AG04449 (cell line): Measurements from ENCODE around the gene PAX8.

ENCODE experiments used
- CTCF ChIA-PET: fragments of 350-600 bp; formaldehyde crosslinking; extraction: SDS; loops from one replicate; lab custom pipeline; 2021; ENCODE audit warnings: antibody characterized with exemption; lab: Yijun Ruan, JAX
- POLR2A ChIA-PET: fragments of 400-600, 350-600 bp; formaldehyde crosslinking; extraction: SDS; loops from one replicate; lab custom pipeline; 2020; ENCODE audit warnings: antibody characterized with exemption, inconsistent platforms; lab: Yijun Ruan, JAX
- DNase-seq: peaks from one replicate; pipeline ENCODE4 v3.0.0-alpha.2; 2010; ENCODE audit warnings: low read depth, low spot score
- H3K4me3 ChIP-seq: 2 replicates; pipeline ENCODE4 v1.5.1; 2011; ENCODE audit warnings: low read depth, mild to moderate bottlenecking, control low read depth, low read length
- TF ChIP-seq, protein P1 (sequence below): IDR thresholded peaks from one replicate; pipeline ENCODE4 v1.5.1; 2011; ENCODE audit warnings: mild to moderate bottlenecking, moderate library complexity, low read length, control low read depth, inconsistent platforms; ENCODE audit not compliant: insufficient read depth; ENCODE audit errors: missing control alignments

PAX8 gene

DNA sequence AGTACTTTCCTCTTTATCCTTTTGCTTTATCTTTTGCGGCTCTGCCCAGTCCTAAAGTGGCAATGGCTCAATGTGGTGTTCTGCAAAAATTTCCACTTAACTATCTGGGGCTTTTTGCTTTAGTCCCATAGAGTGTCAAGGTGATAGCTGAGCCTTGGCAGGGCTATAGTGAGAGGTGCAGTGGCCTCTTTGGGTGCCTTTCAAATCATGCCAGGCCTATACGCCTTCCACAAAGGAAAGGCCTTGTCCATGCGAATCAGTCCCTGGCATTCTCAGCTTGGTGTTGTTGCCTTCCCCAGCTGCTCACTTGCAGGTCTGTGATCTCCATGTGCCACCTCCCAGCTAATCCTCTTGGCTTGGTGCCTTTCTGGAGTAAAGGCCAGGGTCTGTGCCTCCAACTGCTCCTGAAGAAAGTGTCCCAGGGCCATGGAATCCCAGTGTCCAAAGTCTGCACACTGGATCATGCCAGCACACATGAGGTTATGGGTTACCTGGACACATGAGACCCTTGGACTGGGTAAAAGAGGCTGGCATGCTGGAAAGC lies 26.6 kb downstream of the PAX8 start:
- TF ChIP-seq, protein P1, sequence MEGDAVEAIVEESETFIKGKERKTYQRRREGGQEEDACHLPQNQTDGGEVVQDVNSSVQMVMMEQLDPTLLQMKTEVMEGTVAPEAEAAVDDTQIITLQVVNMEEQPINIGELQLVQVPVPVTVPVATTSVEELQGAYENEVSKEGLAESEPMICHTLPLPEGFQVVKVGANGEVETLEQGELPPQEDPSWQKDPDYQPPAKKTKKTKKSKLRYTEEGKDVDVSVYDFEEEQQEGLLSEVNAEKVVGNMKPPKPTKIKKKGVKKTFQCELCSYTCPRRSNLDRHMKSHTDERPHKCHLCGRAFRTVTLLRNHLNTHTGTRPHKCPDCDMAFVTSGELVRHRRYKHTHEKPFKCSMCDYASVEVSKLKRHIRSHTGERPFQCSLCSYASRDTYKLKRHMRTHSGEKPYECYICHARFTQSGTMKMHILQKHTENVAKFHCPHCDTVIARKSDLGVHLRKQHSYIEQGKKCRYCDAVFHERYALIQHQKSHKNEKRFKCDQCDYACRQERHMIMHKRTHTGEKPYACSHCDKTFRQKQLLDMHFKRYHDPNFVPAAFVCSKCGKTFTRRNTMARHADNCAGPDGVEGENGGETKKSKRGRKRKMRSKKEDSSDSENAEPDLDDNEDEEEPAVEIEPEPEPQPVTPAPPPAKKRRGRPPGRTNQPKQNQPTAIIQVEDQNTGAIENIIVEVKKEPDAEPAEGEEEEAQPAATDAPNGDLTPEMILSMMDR, result no peak
- CTCF ChIA-PET, result interaction anchor here (0.8 to 14.2 kb wide), 10 partner anchors 12 to 138 kb away, joined by 3 to 118 read pairs (median 10); no protein-coding TSS in a partner anchor
- DNase-seq, result no peak
- POLR2A ChIA-PET, result no interaction called here
- H3K4me3 ChIP-seq, result no peak overlapping the region

DNA sequence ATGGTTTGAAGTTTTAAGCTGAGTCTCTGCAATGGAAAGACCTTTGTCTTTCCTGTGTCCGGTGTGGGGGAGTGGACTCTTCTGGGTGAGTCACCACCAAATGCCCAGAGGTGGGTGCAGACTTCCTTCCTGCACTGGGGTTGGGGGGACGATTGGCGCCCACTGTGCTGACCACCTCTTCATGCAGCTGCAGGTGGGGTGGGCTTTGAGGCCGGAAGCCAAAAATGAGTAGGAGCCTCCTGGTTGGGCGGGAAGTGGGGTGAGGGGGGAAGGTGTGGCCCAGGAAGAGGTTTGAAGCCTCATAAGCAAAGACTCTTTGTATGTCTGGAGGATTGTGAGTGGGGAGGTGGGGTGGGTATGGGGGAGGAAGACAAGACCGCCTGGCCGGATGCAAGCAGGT lies 27.6 kb downstream of the PAX8 start:
- ChIA-PET CTCF (interaction anchor here (0.9 to 14.2 kb wide), 10 partner anchors 13 to 139 kb away, joined by 3 to 118 read pairs (median 10); no protein-coding TSS in a partner anchor), POLR2A (interaction anchor here (1.5 kb wide), 1 partner anchor 47 kb away, joined by 5 read pairs; no protein-coding TSS in a partner anchor)
- DNase-seq, result no peak
- TF ChIP-seq, protein P1, result no peak
- H3K4me3 ChIP-seq, result no peak overlapping the region

DNA sequence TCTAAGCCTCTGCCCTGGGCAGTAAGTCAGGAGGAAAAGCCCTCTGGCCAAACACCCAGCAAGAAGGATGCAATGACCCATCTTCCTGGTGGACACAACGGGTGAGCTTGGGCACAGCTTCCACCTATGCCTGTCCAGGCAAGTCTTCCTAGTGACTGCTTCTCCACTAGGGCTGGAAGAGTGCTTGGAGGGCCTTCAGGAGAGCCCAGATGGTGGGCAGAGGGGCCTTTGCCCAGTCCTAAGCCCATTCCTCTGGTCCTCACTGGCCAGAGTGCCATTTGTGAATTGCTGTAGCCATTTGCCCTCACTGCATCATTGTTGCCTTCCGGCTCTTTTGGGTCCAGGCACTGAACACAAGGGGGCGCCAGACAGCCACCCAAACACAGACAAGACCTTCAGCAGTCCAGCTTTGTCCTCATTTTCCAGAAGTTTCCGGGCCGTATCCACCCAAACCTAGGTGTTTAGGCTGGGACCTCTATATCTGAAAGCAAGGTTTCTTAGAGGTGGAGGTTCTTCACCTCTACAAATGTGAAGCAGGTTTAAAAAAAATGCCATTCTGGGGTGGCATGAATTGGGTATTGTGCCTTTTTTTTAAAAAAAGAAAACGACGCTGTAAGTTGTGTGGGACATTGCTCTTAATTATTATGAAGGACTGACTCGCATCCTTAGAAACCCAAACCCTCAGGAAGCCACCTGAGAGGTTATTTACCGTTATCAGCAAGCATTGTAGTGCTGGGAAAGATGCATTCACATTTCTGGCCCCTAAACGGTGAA lies 29.5 kb downstream of the PAX8 start:
- ChIA-PET CTCF (interaction anchor here (0.8 to 14.2 kb wide), 37 partner anchors 8 to 141 kb away, joined by 3 to 240 read pairs (median 5); no protein-coding TSS in a partner anchor), POLR2A (interaction anchor here (1.0 kb wide), 2 partner anchors 9 to 30 kb away, joined by 3 read pairs; no protein-coding TSS in a partner anchor)
- H3K4me3 ChIP-seq, result no peak overlapping the region
- no peak for DNase-seq
- TF ChIP-seq, protein P1, result peak; percentile 91

DNA sequence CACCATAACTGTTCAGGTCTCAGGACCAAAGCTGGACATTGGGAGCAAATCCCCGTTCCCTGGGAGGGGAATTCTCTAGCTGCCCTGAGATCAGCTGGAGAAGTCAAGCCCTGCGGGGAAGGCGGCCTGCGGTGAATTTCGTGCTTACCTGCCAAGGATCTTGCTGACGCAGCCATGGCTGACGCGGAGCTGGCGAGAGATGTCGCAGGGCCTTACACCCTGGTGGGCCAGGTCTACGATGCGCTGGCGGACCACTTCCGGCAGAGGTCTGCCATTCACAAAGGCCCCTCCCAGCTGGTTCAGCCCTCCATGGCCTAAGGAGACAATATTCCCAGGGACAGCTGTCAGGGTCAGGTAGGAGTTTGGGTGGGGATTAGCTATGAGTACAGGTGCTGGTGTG lies 32.1 kb downstream of the PAX8 start:
- DNase-seq, result no peak
- no peak overlapping the region for H3K4me3 ChIP-seq
- TF ChIP-seq, protein P1, result no peak
- ChIA-PET CTCF (interaction anchor here (0.8 to 14.2 kb wide), 16 partner anchors 9 to 167 kb away, joined by 3 to 240 read pairs (median 30); no protein-coding TSS in a partner anchor), POLR2A (no interaction called here)

DNA sequence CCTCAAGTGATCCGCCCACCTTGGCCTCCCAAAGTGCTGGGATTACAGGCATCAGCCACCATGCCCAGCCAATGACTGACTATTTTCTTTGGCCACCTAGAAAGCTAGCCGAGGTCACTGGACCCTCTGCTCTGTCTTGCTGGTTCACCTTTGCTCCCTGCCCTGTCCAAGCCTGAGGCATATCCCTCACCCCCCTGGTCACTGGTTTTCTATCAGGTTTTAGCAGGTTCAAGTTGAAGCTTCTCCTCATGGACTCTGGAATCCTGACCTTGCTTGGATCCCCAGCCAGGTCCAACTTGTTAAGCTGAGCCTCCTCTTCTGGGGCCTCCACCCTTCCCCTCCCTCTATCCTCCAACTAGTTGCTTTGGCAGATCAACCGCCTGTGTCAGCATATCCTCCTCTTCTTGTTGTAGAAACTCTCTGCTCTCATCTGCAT lies 33.4 kb downstream of the PAX8 start:
- no peak overlapping the region for H3K4me3 ChIP-seq
- POLR2A ChIA-PET, result no interaction called here
- CTCF ChIA-PET, result interaction anchor here (0.6 to 14.2 kb wide), 12 partner anchors 7 to 144 kb away, joined by 3 to 240 read pairs (median 30); no protein-coding TSS in a partner anchor
- TF ChIP-seq, protein P1, result no peak
- DNase-seq, result no peak

DNA sequence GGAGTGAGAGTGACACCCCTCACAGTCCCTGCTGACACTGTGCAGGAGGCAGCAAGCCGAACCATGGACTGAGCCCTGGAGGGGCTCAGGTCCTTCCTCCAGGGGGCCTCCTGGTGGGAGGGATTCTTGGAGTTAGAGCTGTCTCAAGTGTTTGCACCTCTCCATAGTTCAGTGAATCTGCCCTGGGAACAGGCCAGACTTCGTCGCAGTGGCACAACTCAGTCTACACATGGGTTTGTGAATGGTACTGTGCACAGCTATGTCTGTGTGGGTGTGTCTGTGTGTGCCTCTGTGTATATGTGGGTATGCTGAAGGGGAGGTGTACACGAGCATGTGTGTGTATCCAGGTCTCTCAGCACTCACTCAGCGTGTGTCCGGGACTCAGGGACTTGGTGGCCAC lies 36.4 kb downstream of the PAX8 start:
- TF ChIP-seq, protein P1, result no peak

More for the DNA sequence above, 36.4 kb downstream of the PAX8 start:
- H3K4me3 ChIP-seq, result no peak overlapping the region
- DNase-seq, result no peak
- ChIA-PET POLR2A (no interaction called here), CTCF (interaction anchor here (1.6 to 13.9 kb wide), 6 partner anchors 7 to 148 kb away, joined by 4 to 240 read pairs (median 22); no protein-coding TSS in a partner anchor)
